Lung microvascular endothelial cell (primary cell): Measurements from ENCODE around the gene KMO. TPM values are rescaled to one million over a fixed set of nuclear protein-coding genes. Genes with fewer than 3 reads are reported as not detected.

ENCODE experiments used
- DNase-seq, 2 donors: peaks; one replicate each; pipeline versions ENCODE4 v3.0.0 to v3.0.0-alpha.2; 2010; ENCODE audit warnings: low read depth in 2 of 2
- total RNA-seq: library from RNA; depleted of rRNA; stranded (reverse); fragments of >200 nt; gene quantifications from 2 replicates; pipeline ENCODE4 v1.2.1, GENCODE V29; 2014

Gene KMO
- total RNA-seq, 1 donor from 2014 or later, result not detected

GRCh38 chr1:241536969-241537368, 4.8 kb downstream of the KMO start:
- DNase-seq, result no peak

DNA sequence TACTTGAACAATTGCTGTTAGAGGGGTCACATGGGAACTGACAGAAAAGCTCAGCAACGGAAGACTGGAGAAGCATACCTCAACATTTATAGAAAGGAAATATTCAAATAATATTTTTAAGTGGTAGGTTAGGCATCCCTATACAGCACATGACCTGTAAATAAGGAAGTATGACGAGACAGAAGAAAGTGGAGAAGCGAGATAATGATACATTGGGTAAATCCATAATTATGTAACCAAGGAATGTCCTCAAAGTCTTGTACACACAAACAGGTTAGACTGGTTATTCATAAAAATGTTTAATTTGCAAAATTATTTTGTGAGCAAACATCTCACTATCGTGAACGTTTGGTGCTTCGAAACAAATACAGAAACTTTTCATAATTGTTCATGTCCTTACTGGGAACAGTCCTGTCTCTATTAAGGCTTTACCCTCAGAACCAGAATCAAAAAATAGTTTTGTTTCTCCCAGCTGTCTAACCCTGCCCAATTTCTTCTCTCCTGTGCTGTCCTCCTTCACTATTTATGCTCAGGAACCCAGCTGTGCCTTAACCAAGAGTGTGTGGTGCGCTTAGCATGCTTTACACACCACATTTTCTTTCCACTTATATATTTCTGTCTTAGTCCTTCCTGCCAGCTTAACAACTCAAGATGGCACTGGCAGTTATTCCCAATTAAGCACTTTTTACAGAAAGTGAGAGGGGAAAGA, 10.2 kb downstream of the KMO start:
- no peak for DNase-seq

DNA sequence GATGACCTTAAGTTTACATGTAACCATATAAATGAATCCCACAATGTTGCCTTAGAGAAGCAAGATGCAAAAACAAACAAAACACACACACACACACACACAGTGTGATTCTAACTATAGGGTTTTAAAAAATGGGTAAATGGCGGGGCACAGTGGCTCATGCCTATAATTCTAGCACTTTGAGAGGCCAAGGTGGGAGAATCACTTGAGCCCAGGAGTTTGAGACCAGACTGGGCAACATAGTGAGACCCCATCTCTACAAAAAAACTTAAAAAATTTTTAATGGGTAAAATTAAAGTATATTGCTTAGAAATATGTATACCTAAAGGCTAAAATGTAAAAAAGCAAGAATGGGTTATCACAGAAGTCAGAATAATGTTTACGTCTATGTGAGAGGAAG, 15.8 kb downstream of the KMO start:
- no peak for DNase-seq

- no peak for DNase-seq
Measured at GRCh38 chr1:241550318-241550717, 18.1 kb downstream of the KMO start.

GRCh38 chr1:241551759-241552638, 19.8 kb downstream of the KMO start:
- no peak for DNase-seq

DNA sequence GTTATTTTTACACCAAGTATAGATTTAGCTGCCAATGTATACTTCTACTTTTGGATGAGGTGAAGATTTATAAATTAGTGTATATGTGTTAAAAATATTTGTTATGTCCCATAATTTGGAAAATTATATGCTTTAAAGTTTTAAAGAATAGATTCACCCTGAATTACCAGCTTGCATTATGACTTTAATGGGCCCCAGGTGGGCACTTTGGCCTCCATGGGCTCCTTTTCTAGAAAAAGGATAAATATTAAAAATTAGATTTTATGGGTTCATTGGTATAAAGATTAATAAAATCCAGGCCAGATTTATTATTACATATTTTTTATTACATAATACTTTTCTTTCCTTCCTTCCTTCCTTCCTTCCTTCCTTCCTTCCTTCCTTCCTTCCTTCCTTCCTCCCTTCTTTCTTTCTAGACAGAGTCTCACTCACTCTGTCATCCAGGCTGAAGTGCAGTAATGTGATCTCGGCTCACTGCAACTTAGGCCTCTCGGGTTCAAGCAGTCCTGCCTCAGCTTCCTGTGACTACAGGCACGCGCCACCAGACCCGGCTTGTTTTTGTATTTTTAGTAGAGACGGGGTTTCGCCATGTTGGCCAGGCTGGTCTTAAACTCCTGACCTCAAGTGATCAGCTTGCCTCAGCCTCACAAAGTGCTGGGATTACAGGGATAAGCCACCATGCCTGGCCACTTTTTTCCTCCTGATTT, 21.9 kb downstream of the KMO start:
- no peak for DNase-seq

GRCh38 chr1:241555526-241555925, 23.3 kb downstream of the KMO start:
- no peak for DNase-seq

- DNase-seq, result no peak
Measured at GRCh38 chr1:241557031-241557430, 24.9 kb downstream of the KMO start.

DNA sequence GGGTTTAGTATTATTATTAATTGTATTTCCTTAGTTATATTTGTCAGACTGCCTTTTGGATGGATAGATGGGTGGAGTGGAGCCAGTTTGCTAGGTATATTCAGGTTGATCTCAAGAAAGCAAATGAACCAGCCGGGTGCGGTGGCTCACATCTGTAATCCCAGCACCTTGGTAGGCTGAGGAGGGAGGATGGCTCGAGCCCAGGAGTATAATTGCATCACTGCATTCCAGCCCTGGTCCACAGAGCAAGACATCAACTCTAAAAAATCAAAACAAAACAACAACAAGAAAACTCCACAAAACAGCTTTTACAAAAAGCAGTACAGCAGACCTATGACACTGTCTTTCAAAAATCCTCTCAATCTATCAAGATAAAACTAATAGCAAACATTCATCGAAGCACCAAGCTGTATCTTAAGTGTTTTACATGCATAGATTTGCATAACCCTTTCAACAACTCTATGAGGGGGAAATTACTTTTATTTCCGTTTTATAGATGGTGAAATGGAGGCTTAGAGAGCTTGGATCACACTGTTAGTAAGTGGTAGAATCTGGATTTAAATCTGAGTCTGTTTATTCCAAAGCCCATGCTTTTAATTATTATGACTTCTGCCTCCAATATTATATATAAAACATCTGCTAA, 25.5 kb downstream of the KMO start:
- DNase-seq, result no peak

GRCh38 chr1:241560146-241560848, 28.1 kb downstream of the KMO start:
- no peak for DNase-seq

DNA sequence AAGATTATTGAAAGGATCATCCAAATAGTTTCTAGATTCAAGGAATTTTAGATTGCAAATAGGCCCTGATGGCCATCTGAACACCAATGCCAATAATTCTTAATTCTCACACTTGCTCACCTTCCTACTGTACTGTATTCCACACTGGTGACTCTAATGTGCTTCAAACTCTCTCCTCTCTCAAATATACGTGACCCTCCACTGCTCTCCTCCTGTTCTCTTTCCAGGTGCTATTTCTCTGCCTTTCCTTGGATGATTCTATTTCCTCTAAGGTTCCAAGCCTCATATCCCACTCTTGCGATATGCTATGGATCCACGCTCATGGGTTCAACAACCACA, 28.6 kb downstream of the KMO start:
- DNase-seq, result no peak

DNA sequence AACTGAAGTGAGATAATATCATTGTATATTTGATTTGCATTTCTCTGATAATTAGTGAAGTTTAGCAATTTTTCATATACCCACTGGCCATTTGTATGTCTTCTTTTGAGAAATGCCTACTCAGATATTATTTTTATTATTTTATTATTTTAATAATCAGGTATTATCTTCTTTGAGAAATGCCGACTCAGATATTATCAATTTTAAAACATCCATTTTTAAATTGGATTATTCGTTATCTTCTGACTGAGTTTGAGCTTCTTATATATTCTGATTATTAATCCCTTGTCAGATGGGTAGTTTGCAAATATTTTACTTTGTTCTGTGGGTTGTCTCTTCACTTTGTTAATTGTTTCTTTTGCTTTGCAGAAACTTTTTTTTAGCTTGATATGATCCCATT, 37.7 kb downstream of the KMO start:
- DNase-seq, result no peak

GRCh38 chr1:241574154-241574553, 42.0 kb downstream of the KMO start:
- DNase-seq, result no peak

GRCh38 chr1:241579434-241579833, 47.3 kb downstream of the KMO start:
- no peak for DNase-seq

GRCh38 chr1:241582921-241583321, 50.7 kb downstream of the KMO start:
- DNase-seq, result no peak

DNA sequence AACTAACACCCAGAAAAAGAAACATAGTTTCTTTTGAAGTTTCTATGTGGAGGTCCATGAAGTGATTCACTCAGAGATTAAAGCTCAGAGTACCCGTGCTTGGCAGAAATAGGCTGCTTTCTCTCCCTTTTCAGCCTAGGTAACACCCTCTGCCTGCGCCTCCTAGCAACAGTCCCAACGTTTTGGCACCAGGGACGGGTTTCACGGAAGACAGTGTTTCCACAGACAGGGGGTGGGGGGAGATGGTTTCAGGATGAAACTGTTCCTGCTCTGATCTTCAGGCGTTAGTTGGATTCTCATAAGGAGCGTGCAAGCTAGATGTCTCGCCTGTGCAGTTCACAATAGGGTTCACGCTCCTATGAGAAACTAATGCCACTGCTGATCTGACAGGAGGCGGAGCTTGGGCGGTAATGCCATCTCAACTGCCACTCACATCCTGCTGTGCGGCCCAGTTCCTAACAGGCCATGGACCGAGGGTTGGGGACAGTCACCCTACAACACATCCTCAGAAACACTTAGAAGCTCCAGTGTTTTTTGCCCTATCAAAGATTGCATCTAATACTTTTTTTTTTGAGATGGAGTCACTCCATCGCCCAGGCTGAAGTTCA, 54.8 kb downstream of the KMO start:
- no peak for DNase-seq

DNA sequence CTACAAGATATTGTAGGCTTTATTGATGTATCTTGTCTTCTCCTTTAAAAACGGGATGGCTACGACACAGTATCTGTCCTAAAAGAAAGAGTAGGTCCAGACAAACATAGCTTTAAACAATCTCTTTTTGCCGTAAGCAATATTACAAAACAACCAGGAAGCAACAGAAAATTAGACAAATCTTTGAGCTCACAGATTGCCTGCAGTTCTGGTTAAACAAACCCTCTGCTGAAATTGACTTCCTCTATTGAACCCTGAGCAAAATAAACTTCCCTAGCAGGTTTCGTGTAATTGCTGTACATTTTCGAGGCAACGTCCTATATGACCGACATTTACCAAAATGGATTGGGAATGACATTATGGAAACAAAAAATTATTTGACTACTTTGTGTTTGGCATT, 57.3 kb downstream of the KMO start:
- no peak for DNase-seq

DNA sequence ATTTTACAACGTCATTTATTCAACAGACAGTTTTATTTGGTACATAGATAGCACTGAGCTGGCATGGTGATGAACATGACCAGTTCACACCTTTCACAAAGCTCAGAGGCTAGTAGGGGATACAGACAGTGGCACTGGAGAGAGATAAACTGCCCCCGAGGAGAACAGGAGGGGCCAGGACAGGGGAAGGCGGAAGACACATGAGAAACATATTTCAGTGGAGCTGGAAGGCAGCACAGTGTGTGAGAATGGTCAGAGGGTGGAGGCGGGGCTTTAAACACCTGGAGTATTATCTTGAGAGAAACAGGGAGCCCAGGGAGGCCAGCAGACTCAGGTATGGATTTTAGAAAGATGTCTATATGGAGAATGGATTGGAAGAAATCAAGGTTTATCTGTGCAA, 58.5 kb downstream of the KMO start:
- no peak for DNase-seq

- DNase-seq, result peak in 1 of 2 donors; percentile 14
Measured at GRCh38 chr1:241591317-241591716, 59.1 kb downstream of the KMO start.

DNA sequence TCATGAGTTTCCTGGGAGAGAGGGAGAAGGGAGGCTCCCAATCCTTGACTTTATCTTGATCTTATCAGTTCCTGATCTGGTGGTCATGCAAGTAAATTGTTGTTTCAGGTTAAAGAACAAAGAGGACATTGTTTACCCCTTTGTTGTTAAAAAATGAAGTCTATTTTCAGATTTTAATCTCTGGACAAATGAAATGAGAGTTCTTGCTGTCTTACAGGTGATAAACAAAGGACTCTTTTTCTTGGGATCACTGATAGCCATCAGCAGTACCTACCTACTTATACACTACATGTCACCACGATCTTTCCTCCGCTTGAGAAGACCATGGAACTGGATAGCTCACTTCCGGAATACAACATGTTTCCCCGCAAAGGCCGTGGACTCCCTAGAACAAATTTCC, 59.6 kb downstream of the KMO start:
- no peak for DNase-seq
